Measurements from ENCODE around the gene PCSK2.

Gene PCSK2

DNA sequence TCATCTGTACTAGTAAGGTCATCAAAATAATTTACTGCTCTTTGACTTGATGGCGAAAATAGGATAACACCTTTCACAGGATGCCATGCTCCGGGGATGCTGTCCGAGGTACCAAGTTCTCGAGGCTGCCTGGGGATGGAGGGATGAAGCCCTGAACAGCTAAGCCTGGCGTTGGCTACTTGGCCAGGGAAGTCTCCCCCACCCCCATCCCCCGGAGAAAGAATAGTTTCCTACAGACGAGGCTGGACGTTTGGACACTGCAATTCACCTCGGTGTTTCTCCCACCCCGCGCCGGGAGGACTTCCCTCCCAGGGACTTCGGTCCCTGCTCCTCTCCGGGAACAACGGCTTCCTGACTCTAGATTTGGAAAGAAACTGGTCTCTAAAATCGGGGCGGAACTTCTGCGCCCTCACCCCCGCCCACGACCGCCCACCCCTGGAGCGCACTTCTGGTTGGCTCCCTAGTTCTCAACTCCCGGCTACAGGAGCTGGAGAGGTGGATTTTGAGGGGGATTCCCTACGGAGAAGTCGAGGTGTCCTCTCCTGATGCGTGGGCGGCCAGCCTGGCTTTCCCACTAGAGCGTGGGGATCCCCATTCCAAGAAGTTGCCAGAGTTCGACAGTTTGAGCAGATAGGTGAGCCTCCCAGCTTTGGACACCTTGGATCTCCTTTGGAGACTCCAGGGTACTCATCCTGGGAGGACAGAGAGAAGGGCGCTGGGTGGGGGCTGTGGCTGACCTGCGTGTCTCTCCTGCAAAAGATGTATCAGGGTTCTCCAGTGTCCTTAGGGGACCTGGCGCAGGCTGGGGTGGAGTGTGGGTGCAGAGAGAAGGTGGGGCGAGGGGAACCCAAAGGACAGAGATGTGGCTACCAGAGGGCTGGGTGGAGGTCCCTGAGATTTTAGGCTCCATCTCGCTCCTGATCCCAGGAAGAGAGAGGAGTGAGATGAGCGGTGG, 1.1 kb downstream of the PCSK2 start:
- no peak for ATAC-seq
- H3K27me3 Mint-ChIP-seq = peaks cover 69% of the 10 kb centered on the region
- peaks cover 7% of the 10 kb centered on the region for H3K4me1 Mint-ChIP-seq
- H3K4me3 Mint-ChIP-seq = no peak overlapping the region
- H3K9me3 Mint-ChIP-seq = peaks cover 8% of the 10 kb centered on the region
- H3K36me3 Mint-ChIP-seq = no peaks in the 10 kb centered on the region
- no peak overlapping the region for H3K27ac Mint-ChIP-seq

DNA sequence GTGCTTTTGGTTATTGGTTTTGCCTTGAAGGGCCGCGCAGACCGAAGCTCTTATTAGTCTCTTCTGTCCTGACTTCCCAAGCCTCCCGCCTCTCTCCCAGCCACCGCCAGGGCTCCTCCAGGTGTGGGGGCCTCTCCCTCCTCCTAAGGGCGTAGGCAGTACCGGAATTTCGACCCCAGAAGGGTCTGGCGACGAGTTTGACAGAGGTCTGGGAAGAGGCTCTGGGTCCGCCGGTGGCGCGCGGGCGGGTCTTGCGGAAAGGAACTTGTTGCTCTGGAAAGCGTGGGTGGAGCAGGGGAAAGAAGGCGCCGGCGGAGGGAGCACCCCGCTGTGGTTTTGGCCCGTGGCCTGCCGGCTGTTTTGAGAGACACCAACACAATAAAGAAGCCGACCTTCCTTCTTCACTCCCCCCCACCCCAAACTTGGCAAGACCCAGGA, 1.8 kb downstream of the PCSK2 start:
- peaks cover 62% of the 10 kb centered on the region for H3K27me3 Mint-ChIP-seq
- ATAC-seq = no peak
- H3K4me3 Mint-ChIP-seq = no peak overlapping the region
- H3K4me1 Mint-ChIP-seq = peaks cover 7% of the 10 kb centered on the region
- peaks cover 8% of the 10 kb centered on the region for H3K9me3 Mint-ChIP-seq
- H3K27ac Mint-ChIP-seq = no peak overlapping the region
- no peaks in the 10 kb centered on the region for H3K36me3 Mint-ChIP-seq

DNA sequence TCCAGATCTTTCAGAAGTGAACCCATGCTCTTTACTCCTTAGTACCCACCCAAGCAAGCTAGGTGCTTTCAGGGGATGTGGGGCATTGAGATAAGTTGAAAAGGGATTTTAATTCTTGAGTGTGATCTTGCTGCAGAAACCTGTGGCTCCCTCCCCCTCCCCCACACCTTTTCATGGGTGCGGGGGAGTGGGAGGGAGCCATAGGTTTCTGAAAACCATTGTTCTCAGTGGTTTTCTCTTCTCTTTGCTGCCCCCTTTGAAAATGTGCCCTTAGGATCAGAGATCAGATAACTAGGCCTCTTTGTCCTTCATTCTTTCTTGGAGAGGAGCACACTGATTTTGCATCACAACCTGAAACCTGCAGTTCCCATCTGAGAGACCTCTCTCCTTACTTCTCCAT, 2.4 kb downstream of the PCSK2 start:
- Mint-ChIP-seq H3K4me3 (no peak overlapping the region), H3K4me1 (peaks cover 7% of the 10 kb centered on the region), H3K27ac (no peak overlapping the region), H3K9me3 (peaks cover 6% of the 10 kb centered on the region), H3K27me3 (peaks cover 57% of the 10 kb centered on the region), H3K36me3 (no peaks in the 10 kb centered on the region)
- no peak for ATAC-seq

DNA sequence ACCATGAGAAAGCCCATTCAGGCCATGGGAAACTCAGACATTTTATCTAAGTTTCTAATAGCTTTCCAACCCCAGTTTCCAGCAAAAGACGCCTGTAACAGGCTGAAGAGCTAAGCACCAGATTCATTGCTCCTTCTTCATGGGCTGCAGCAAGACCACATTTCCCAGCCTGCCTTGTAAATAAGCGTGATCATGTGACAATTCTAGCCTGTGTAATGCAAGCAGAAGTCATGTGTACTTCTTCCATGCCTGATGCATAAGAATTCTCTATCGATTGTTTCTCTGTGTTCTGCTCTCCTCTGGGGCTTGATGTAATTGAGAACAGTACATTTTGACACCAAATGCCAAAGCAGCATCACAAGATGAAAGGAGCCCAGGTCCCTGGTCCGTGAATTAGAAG, 6.8 kb downstream of the PCSK2 start:
- no peaks in the 10 kb centered on the region for H3K4me1 Mint-ChIP-seq
- no peak for ATAC-seq
- H3K9me3 Mint-ChIP-seq = no peaks in the 10 kb centered on the region
- no peaks in the 10 kb centered on the region for H3K36me3 Mint-ChIP-seq
- no peak overlapping the region for H3K4me3 Mint-ChIP-seq
- H3K27me3 Mint-ChIP-seq = peaks cover 16% of the 10 kb centered on the region
- H3K27ac Mint-ChIP-seq = no peak overlapping the region

DNA sequence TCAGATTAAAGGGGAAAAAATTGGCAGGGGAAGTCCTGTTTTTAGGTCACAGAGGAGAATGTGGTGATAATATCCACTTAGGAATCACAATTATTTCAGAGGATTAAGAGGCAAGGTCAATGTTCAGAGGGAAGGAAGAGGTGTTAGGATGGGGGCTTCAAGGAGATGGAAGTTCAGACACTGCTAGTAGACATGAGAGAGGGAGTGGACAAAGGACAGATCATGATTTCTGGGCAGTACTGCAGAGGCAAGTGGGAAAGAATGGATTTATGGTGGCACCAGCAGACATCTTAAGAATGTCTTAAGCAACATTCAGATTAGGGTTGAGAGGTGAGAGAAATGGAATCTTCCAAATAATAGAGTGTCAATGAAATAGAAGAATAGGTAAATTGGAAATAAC, 9.9 kb downstream of the PCSK2 start:
- H3K36me3 Mint-ChIP-seq = no peaks in the 10 kb centered on the region
- H3K9me3 Mint-ChIP-seq = peaks cover 6% of the 10 kb centered on the region
- no peak overlapping the region for H3K4me3 Mint-ChIP-seq
- no peak overlapping the region for H3K27ac Mint-ChIP-seq
- ATAC-seq = no peak
- no peaks in the 10 kb centered on the region for H3K27me3 Mint-ChIP-seq
- H3K4me1 Mint-ChIP-seq = no peaks in the 10 kb centered on the region

DNA sequence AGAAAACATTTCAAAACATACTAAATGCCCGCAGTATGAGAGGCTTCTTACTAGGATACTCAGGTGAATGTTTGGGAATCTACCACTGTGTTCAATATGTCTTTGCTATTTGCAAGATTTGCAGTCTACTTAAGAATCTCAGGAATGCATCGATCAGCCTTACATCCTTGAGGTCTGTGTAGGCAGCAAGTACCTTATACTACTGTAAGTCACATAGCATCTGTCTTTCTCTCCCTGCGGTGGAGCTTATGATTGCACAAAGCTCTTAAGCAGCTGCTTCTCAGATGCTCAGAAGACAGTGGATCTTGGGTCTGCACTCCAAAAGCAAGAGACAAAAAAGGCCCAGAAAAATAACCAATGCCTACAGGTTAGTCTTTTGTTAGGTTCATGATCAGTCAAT, 21.4 kb downstream of the PCSK2 start:
- ATAC-seq = no peak
- no peak overlapping the region for H3K27ac Mint-ChIP-seq
- no peaks in the 10 kb centered on the region for H3K36me3 Mint-ChIP-seq
- H3K4me3 Mint-ChIP-seq = no peak overlapping the region
- H3K27me3 Mint-ChIP-seq = no peaks in the 10 kb centered on the region
- no peaks in the 10 kb centered on the region for H3K4me1 Mint-ChIP-seq
- no peaks in the 10 kb centered on the region for H3K9me3 Mint-ChIP-seq

DNA sequence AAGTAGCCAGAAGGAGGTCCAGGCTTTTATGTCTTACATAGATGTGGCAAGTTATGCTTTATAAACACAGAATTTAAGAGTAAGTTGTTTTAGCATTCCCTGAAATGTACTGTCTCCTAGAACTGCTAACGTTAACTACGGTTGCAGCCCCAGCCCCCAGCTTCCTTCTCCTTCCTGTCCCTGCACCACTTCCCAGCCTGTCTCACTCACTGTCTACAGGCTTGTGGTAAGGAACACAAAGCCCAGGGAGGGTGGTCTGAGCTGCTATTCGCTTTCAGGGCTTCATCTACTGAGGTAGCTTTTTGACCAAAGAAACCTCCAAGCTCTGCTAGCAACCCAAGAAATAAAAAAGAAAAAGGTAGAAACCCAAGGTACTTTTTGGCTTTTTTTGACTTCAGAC, 35.9 kb downstream of the PCSK2 start:
- no peaks in the 10 kb centered on the region for H3K9me3 Mint-ChIP-seq
- H3K4me3 Mint-ChIP-seq = no peak overlapping the region
- H3K36me3 Mint-ChIP-seq = no peaks in the 10 kb centered on the region
- H3K27ac Mint-ChIP-seq = no peak overlapping the region
- no peaks in the 10 kb centered on the region for H3K27me3 Mint-ChIP-seq
- no peak for ATAC-seq
- H3K4me1 Mint-ChIP-seq = no peaks in the 10 kb centered on the region

DNA sequence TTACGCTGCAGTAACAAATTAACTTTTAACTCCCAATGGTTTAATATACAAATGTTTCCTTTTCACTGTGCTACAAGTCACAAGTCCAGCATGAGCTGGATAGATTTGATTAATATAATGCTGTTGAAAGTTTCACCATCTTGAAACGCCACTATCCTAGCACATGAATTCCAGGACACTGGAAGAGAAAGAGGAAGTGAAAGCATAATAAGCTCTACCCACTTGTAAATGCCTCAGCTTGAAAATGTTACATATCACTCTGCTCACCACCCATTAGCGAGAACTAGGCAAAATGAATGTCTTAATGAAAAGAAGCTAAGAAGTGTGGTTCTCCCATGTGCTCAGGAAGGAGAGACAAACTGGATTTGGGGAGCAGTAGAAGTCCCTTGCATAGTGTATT, 46.9 kb downstream of the PCSK2 start:
- no peak for ATAC-seq
- no peaks in the 10 kb centered on the region for H3K36me3 Mint-ChIP-seq
- no peak overlapping the region for H3K4me3 Mint-ChIP-seq
- no peaks in the 10 kb centered on the region for H3K27me3 Mint-ChIP-seq
- no peaks in the 10 kb centered on the region for H3K4me1 Mint-ChIP-seq
- H3K9me3 Mint-ChIP-seq = peaks cover 1% of the 10 kb centered on the region
- H3K27ac Mint-ChIP-seq = no peak overlapping the region

DNA sequence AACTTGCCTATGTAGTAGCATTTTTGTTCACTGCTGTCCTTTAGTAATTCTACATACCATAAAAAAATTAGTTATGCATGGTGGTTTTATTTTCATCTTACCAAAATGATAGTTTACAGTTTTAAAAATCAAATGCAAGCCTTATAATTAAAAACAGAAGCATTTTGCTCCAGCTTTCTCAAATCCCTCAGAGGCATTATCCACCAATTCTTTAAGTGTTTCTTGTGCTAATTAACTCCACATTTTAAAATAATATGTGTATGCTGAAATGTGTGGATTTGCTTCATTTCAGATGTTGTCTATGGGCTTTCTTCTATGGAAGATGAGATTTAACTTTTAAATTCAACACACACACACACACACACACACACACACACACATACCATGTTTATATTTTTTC, 49.3 kb downstream of the PCSK2 start:
- no peaks in the 10 kb centered on the region for H3K36me3 Mint-ChIP-seq
- no peaks in the 10 kb centered on the region for H3K27me3 Mint-ChIP-seq
- no peak overlapping the region for H3K27ac Mint-ChIP-seq
- H3K4me3 Mint-ChIP-seq = no peak overlapping the region
- peaks cover 8% of the 10 kb centered on the region for H3K9me3 Mint-ChIP-seq
- H3K4me1 Mint-ChIP-seq = no peaks in the 10 kb centered on the region
- ATAC-seq = no peak

DNA sequence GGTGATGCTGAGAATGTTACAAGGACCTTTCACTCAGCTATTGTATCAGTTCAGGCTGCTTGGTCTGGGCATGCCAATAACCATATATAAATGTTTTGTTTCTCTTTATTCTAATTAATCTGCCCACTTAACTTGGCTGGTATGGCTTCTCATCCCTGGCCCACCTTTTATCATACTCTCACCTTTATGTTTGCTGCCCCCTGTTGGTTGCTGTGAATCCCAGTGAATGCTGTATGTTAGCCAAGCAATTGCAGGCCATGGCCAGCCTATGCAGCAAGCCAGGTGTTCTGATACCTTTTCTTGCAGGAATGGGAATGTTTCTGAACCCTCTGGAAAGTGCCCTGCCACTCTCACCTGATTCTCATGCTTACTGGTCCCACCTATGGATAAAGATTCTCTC, 54.6 kb downstream of the PCSK2 start:
- H3K4me3 Mint-ChIP-seq = no peak overlapping the region
- no peak for ATAC-seq
- no peak overlapping the region for H3K27ac Mint-ChIP-seq
- no peaks in the 10 kb centered on the region for H3K27me3 Mint-ChIP-seq
- no peaks in the 10 kb centered on the region for H3K4me1 Mint-ChIP-seq
- peaks cover 8% of the 10 kb centered on the region for H3K9me3 Mint-ChIP-seq
- H3K36me3 Mint-ChIP-seq = no peaks in the 10 kb centered on the region

DNA sequence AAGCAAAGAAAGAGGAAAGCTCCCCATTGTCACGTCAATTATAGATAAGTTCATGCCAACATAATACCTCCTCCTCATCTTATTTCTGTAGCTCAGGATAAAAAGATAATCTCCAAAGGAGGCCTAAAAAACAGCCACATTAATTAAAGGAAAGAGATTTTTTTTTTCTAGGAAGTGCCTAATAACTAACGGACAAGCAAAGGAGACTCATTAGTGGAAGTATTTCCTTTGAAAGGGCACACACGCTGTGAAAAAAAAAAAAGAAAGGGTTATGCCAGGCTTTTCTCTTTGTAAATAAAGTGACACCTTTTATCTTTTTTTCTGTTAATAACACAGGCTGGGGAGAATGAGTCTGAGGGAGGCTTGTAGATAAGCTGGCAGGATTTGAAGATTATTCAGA, 55.7 kb downstream of the PCSK2 start:
- Mint-ChIP-seq H3K9me3 (peaks cover 8% of the 10 kb centered on the region), H3K27me3 (no peaks in the 10 kb centered on the region), H3K27ac (no peak overlapping the region), H3K4me3 (no peak overlapping the region), H3K36me3 (no peaks in the 10 kb centered on the region), H3K4me1 (no peaks in the 10 kb centered on the region)
- ATAC-seq = no peak

DNA sequence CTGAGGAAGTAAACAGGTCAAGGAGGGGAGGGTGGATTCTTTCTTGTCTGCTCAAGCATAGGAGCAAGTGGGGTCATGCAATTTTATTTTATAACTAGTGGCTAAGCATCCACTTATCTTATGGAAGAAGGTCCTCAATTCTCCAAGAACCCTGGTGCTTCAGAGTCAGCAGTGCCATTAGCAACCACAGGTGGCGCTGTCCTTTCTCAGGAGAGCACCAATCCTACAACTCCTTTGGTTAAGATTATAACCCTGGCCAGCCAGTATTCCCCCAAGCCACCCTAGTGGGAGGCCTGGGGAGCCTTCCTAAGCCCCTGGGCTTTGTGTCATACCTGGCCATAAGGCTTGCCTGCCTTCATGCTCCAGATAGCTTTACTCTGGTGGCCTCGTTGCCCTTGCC, 60.7 kb downstream of the PCSK2 start:
- no peak for ATAC-seq
- Mint-ChIP-seq H3K4me1 (no peaks in the 10 kb centered on the region), H3K9me3 (no peaks in the 10 kb centered on the region), H3K27me3 (no peaks in the 10 kb centered on the region), H3K4me3 (no peak overlapping the region), H3K36me3 (no peaks in the 10 kb centered on the region), H3K27ac (no peak overlapping the region)

DNA sequence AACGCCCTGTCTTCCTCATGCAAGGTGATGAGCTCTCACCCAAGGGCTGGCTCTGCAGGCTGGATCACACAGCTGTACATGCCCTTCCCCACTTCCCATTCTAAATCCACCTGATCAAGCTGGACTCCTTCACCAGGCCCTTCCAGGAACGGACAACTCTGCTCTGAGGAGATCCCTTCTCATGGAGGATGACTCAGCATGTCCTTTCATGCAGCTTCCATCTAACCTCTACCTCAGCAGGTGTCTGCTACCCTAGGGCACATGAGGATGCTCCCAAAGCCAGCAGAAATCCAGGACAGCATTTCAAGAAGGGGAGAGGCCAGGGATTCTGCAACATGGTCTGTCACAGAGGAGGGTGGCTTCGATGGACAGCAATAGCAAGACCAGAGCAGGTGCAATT, 61.2 kb downstream of the PCSK2 start:
- H3K4me3 Mint-ChIP-seq = no peak overlapping the region
- no peaks in the 10 kb centered on the region for H3K9me3 Mint-ChIP-seq
- H3K27ac Mint-ChIP-seq = no peak overlapping the region
- ATAC-seq = no peak
- no peaks in the 10 kb centered on the region for H3K36me3 Mint-ChIP-seq
- no peaks in the 10 kb centered on the region for H3K4me1 Mint-ChIP-seq
- no peaks in the 10 kb centered on the region for H3K27me3 Mint-ChIP-seq

DNA sequence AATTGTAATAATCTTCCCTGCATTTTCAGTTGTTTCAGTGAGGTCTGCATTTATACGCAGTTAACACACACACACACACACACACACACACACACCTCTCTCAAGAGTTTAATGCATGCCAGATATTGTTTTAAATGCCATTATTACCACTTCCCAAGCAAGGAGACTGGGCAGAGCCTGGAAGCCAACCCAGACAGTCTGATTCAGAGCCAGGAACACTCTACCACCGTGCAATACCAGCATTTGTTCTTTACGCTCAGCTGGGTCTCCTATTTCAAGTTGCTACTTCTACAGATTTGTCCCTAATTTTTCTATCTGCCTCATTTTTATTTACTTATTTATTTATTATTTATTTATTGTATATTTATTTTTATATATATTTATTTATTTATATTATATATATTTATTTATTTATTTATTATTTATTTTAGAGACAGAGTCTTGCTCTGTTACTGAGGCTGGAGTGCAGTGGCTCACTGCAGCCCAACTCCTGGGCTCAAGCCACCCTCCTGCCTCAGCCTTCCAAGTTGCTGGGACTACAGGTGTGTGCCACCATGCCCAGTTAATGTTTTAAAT, 68.4 kb downstream of the PCSK2 start:
- H3K9me3 Mint-ChIP-seq = peaks cover 3% of the 10 kb centered on the region
- no peak for ATAC-seq
- H3K36me3 Mint-ChIP-seq = no peaks in the 10 kb centered on the region
- no peak overlapping the region for H3K27ac Mint-ChIP-seq
- H3K4me1 Mint-ChIP-seq = no peaks in the 10 kb centered on the region
- H3K27me3 Mint-ChIP-seq = no peaks in the 10 kb centered on the region
- no peak overlapping the region for H3K4me3 Mint-ChIP-seq

DNA sequence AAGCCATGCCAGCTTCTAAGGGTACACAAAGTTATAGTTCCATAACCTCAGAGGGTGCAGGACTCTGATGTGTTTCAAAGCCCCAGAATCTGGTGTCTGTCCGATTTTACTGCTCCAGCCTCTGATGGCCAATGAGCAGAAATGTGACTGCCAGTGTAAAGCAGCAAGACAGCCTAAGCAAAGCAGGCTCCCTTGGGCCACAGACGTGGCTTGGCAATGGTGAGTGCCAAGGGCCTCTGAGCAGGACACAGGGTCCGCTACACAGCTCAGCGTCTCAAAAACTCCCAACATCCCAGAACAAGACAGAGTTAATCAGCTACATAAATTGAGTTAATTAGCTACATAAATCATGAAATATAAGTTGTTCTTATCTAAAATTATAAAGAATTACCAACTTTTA, 69.2 kb downstream of the PCSK2 start:
- Mint-ChIP-seq H3K27me3 (no peaks in the 10 kb centered on the region), H3K4me3 (no peak overlapping the region), H3K36me3 (no peaks in the 10 kb centered on the region), H3K9me3 (peaks cover 3% of the 10 kb centered on the region), H3K4me1 (no peaks in the 10 kb centered on the region), H3K27ac (no peak overlapping the region)
- peak; percentile 31 for ATAC-seq

DNA sequence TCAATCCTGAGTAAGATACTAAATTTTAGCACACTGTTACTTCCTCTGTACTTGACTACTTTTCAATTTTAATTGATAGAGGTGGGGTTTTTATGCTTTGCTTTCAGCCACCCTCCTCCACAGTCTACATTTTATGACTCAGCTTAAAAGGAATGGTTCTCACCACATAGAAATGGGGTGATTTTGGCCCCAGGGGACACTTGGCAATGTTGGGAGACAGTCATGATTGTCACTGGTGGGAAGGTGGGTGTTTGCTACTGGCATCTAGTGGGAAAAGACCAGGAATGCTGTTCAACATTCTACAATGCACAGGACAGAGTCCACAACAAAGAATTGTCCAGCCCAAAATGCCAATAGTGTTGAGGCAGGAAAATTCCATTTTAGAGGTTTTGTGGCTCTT, 71.3 kb downstream of the PCSK2 start:
- Mint-ChIP-seq H3K27me3 (no peaks in the 10 kb centered on the region), H3K36me3 (no peaks in the 10 kb centered on the region), H3K9me3 (peaks cover 5% of the 10 kb centered on the region), H3K27ac (no peak overlapping the region), H3K4me1 (no peaks in the 10 kb centered on the region), H3K4me3 (no peak overlapping the region)
- ATAC-seq = no peak
